Stomach (tissue), 4 donors: ENCODE results near the gene COL4A1.

ENCODE experiments used
- EP300 ChIP-seq: sonication (generic); formaldehyde crosslinking; IDR thresholded peaks from one replicate; pipeline ENCODE4 v1.6.1; 2017; ENCODE audit warnings: antibody characterized with exemption
- POLR2A ChIP-seq, 4 donors: fragments of 450-650 bp; IDR thresholded peaks; one replicate each; pipeline ENCODE4 v1.6.1; 2016; ENCODE audit warnings: antibody characterized with exemption in 4 of 4, control low read depth in 2 of 4, mild to moderate bottlenecking in 1 of 4, moderate library complexity in 1 of 4
- POLR2AphosphoS5 ChIP-seq, 3 donors: sonication (generic); formaldehyde crosslinking; IDR thresholded peaks; one replicate each; pipeline ENCODE4 v1.6.1; 2016; ENCODE audit warnings: antibody characterized with exemption in 3 of 3
- TF ChIP-seq, protein P1 (sequence below), 7 experiments: fragments of 450-650 bp in 4 of 7; fragments of 200-600 bp in 3 of 7; sonication (generic) in 3 of 7; IDR thresholded peaks; one replicate each; pipeline ENCODE4 v1.5.1; 2016 to 2019; ENCODE audit warnings: antibody characterized with exemption in 7 of 7, control low read depth in 2 of 7, mild to moderate bottlenecking in 1 of 7

DNA sequence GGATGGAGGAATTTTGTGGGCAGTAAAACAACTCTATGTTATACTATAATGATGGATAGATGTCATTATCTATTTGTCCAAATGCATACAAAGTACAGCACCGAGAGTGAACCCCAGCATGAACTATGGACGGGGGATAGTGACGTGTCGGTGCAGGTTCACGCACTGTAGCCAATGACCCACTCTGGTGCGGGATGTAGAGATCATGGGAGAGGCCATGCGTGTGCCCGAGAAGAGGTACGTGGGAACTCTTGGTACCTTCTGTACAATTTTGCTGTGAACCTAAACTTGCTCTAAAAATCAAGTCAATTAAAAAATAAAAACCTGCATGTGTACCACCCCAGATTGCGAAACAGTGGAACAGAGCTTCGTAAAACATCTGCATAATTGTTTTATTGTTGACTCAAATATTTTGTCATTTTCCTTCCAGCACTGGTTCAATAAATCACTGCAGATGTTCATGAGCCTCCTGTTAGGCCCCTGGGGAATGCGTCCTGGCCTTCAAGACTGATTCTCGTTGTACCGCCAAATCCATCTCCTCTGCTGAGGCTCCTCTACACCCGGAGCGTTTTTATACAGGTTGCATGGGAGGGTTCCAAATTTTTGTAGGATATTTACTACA, 30.9 kb downstream of the COL4A1 start:
- TF ChIP-seq, protein P1, sequence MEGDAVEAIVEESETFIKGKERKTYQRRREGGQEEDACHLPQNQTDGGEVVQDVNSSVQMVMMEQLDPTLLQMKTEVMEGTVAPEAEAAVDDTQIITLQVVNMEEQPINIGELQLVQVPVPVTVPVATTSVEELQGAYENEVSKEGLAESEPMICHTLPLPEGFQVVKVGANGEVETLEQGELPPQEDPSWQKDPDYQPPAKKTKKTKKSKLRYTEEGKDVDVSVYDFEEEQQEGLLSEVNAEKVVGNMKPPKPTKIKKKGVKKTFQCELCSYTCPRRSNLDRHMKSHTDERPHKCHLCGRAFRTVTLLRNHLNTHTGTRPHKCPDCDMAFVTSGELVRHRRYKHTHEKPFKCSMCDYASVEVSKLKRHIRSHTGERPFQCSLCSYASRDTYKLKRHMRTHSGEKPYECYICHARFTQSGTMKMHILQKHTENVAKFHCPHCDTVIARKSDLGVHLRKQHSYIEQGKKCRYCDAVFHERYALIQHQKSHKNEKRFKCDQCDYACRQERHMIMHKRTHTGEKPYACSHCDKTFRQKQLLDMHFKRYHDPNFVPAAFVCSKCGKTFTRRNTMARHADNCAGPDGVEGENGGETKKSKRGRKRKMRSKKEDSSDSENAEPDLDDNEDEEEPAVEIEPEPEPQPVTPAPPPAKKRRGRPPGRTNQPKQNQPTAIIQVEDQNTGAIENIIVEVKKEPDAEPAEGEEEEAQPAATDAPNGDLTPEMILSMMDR (IDR thresholded peaks at IDR 0.05): no peak
- TF ChIP-seq POLR2AphosphoS5 (IDR thresholded peaks at IDR 0.05) (no peak), POLR2A (IDR thresholded peaks at IDR 0.05) (no peak), EP300 (no peak)
